Colonic mucosa (tissue), 4 donors: ENCODE measurements around the gene TTL. TPM values are rescaled to one million over a fixed set of nuclear protein-coding genes. Genes with fewer than 3 reads are reported as not detected.
"Not testable (repeated sequence)": the region's sequence is repeated elsewhere in the genome, so short reads cannot be mapped to it uniquely, and the experiment has no call there.

ENCODE experiments used
- DNase-seq: peaks from one replicate; pipeline ENCODE4 v3.0.0-alpha.2; 2020
- H3K27ac ChIP-seq: fragments of 200-600 bp; one replicate; pipeline ENCODE4 v1.8.0; 2021
- H3K27me3 ChIP-seq: fragments of 200-600 bp; one replicate; pipeline ENCODE4 v1.8.0; 2021
- H3K36me3 ChIP-seq: fragments of 200-600 bp; one replicate; pipeline ENCODE4 v1.8.0; 2021
- H3K4me1 ChIP-seq: fragments of 200-600 bp; one replicate; pipeline ENCODE4 v1.8.0; 2021; ENCODE audit warnings: mild to moderate bottlenecking
- H3K4me3 ChIP-seq: fragments of 200-600 bp; one replicate; pipeline ENCODE4 v1.8.0; 2021
- H3K9ac ChIP-seq, 2 donors: one replicate each; pipeline ENCODE4 v1.7.0; 2013; ENCODE audit warnings: control low read depth in 2 of 2, low read depth in 2 of 2, low read length in 2 of 2
- H3K9me3 ChIP-seq: fragments of 200-600 bp; one replicate; pipeline ENCODE4 v1.8.0; 2021
- intact Hi-C: fragments of 100-400 bp; cut with DNase I; formaldehyde crosslinking; loops from one replicate; pipeline ENCODE4 v1.14.1; 2022
- total RNA-seq, 2 donors: library from RNA; stranded (reverse); fragmentation: NEBNext Ultra II Directional in 1 of 2; extraction: Animal tissue kit (Norgen Biotek cat#: 25700) in 1 of 2; gene quantifications; one replicate each; pipeline ENCODE4 v1.2.1, GENCODE V29; 2021
- TF ChIP-seq, protein P1 (sequence below): fragments of 200-600 bp; IDR thresholded peaks from one replicate; pipeline ENCODE4 v1.8.0; 2022; ENCODE audit warnings: antibody characterized with exemption, mild to moderate bottlenecking
- donor health status: healthy.
- donor health status: DM: no; HTN: no; CAD: no.
- donor health status: DM: no; HTN: no; CAD: no.

Gene TTL
- total RNA-seq, 2 donors from 2014 or later = 16.9 to 17.5 TPM

- H3K9me3 ChIP-seq = no peaks in the 10 kb centered on the region
- DNase-seq = no peak
- no peak overlapping the region for H3K9ac ChIP-seq
- H3K27me3 ChIP-seq = no peaks in the 10 kb centered on the region
- no peak overlapping the region for H3K4me3 ChIP-seq
- no peak overlapping the region for H3K27ac ChIP-seq
- intact Hi-C loops = no loop called here
- peaks cover 5% of the 10 kb centered on the region for H3K4me1 ChIP-seq
- H3K36me3 ChIP-seq = no peaks in the 10 kb centered on the region
- TF ChIP-seq, protein P1, sequence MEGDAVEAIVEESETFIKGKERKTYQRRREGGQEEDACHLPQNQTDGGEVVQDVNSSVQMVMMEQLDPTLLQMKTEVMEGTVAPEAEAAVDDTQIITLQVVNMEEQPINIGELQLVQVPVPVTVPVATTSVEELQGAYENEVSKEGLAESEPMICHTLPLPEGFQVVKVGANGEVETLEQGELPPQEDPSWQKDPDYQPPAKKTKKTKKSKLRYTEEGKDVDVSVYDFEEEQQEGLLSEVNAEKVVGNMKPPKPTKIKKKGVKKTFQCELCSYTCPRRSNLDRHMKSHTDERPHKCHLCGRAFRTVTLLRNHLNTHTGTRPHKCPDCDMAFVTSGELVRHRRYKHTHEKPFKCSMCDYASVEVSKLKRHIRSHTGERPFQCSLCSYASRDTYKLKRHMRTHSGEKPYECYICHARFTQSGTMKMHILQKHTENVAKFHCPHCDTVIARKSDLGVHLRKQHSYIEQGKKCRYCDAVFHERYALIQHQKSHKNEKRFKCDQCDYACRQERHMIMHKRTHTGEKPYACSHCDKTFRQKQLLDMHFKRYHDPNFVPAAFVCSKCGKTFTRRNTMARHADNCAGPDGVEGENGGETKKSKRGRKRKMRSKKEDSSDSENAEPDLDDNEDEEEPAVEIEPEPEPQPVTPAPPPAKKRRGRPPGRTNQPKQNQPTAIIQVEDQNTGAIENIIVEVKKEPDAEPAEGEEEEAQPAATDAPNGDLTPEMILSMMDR = no peak
These were observed 10.0 kb downstream of the TTL start for GRCh38 chr2:112491946-112492345.

DNA sequence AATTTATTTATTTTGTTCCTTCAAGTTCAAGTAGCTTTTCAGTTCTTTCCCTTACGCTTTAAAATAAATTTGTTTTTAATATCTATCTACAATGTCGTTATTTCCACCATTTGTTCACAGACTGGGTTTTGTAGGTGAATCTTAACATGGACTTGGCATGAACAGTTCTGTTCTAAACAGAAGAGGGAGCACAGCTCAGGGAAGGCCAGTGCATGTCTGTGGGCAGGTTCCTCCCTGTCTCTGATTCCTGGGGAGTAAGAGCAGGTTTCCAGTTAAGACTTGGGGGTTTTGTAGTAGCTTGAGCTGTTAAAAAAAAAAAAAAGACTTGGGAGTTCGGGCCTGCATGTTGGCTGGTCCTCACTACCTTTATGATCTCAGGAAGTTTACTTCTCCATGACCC lies 11.1 kb downstream of the TTL start:
- Histone ChIP-seq H3K9me3 (no peaks in the 10 kb centered on the region), H3K4me1 (peaks cover 5% of the 10 kb centered on the region), H3K9ac (no peak overlapping the region), H3K27me3 (no peaks in the 10 kb centered on the region), H3K36me3 (no peaks in the 10 kb centered on the region), H3K27ac (no peak overlapping the region), H3K4me3 (no peak overlapping the region)
- DNase-seq = no peak
- TF ChIP-seq, protein P1 = no peak
- intact Hi-C loops = no loop called here

DNA sequence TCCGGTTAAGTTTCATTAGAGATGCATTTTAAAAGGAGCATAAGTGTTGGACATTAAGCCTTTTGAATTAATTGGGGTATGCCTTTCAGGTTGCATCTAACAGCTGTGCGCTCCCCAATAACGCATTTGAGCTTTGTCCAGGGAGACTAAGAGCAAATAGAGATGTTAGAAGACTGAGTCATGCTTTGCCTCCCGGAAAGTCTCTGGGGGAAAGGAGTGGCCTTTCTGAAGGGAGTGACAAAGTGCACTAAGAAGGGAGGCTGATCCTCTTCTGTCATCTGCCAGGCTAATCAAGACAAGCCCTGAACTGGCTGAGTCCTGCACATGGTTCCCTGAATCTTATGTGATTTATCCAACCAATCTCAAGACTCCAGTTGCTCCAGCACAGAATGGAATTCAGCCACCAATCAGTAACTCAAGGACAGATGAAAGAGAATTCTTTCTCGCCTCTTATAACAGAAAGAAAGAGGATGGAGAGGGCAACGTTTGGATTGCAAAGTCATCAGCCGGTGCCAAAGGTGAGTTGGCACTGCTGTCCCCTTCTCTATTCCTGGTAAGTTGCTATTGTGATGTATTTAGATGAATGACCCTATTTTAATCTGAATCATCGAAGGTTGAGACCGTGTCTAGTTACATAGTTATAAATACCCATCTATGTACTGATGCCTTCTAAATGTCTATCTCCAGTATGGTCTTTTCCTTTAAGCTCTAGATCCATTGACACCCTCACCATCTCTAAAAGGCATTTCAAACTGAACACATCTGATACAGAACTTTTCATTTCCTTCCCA lies 12.1 kb downstream of the TTL start:
- Histone ChIP-seq H3K4me1 (peaks cover 5% of the 10 kb centered on the region), H3K9ac (no peak overlapping the region), H3K4me3 (no peak overlapping the region), H3K27me3 (no peaks in the 10 kb centered on the region), H3K27ac (no peak overlapping the region), H3K36me3 (no peaks in the 10 kb centered on the region), H3K9me3 (no peaks in the 10 kb centered on the region)
- intact Hi-C loops = no loop called here
- peak; percentile 35 for DNase-seq
- TF ChIP-seq, protein P1 = no peak

DNA sequence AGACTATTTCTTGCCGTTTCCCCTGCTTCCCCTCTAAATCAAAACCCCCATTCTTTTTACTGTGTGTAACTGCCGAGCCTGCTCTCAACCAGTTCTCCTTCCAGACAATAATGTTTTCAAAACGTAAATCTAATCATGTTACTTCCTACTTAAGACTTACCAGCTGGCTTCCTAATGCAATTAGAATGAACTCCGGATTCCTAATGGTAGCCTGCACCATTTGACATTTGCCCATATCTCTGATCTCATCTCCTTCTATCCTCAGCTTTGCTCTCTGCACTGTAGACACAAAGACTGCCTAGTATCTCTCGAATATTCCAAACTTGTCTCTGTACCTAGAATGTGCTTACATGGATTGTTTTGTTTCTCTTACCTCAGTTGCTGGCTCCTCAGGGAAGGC lies 12.9 kb downstream of the TTL start:
- H3K27me3 ChIP-seq = no peaks in the 10 kb centered on the region
- H3K9ac ChIP-seq = no peak overlapping the region
- peaks cover 5% of the 10 kb centered on the region for H3K4me1 ChIP-seq
- DNase-seq = no peak
- intact Hi-C loops = no loop called here
- no peak overlapping the region for H3K4me3 ChIP-seq
- H3K36me3 ChIP-seq = no peaks in the 10 kb centered on the region
- no peaks in the 10 kb centered on the region for H3K9me3 ChIP-seq
- no peak overlapping the region for H3K27ac ChIP-seq
- TF ChIP-seq, protein P1 = no peak

GRCh38 chr2:112495878-112496277 lies 13.9 kb downstream of the TTL start:
- H3K27ac ChIP-seq, intact Hi-C loops, H3K9ac ChIP-seq, H3K4me1 ChIP-seq, DNase-seq, H3K27me3 ChIP-seq, H3K9me3 ChIP-seq, H3K4me3 ChIP-seq, H3K36me3 ChIP-seq: not testable (repeated sequence)

- H3K27ac ChIP-seq, H3K36me3 ChIP-seq, H3K9ac ChIP-seq, H3K4me1 ChIP-seq, H3K27me3 ChIP-seq, intact Hi-C loops, H3K4me3 ChIP-seq, H3K9me3 ChIP-seq: not testable (repeated sequence)
- TF ChIP-seq, protein P1 = peak; percentile 19
- DNase-seq = peak; percentile 32
These were observed 19.0 kb downstream of the TTL start for GRCh38 chr2:112500850-112501484.

GRCh38 chr2:112509239-112509998 lies 27.5 kb downstream of the TTL start:
- intact Hi-C loops, H3K36me3 ChIP-seq, DNase-seq, H3K4me1 ChIP-seq, H3K9me3 ChIP-seq, H3K27ac ChIP-seq, H3K4me3 ChIP-seq, H3K9ac ChIP-seq, H3K27me3 ChIP-seq: not testable (repeated sequence)
